GM12878 (cell line): ENCODE data around the gene DNAH5. TPM values are rescaled to one million over a fixed set of nuclear protein-coding genes. Genes with fewer than 3 reads are reported as not detected.

Source experiments
- ATAC-seq: fragments of 200-7000 bp; cut with Tn5 transposase; 3 replicates; pipeline ENCODE4 v1.9.1; 2020; ENCODE audit warnings: mild to moderate bottlenecking, moderate library complexity
- BruUV-seq: library from RNA; stranded (reverse); fragments of 400-500 nt; replicated peaks from 2 replicates; lab custom pipeline; 2021; lab: Mats Ljungman, UMichigan
- CTCF ChIA-PET: fragments of 300-600 bp; sonication (Branson Sonifier 250); formaldehyde crosslinking; extraction: SDS; loops from one replicate; lab custom pipeline; 2021; ENCODE audit warnings: inconsistent platforms; lab: Yijun Ruan, JAX
- POLR2A ChIA-PET: fragments of 350-600 bp; formaldehyde crosslinking; extraction: SDS; loops from one replicate; lab custom pipeline; 2021; ENCODE audit warnings: inconsistent platforms; lab: Charles Lee
- RAD21 ChIA-PET: fragments of 300-600 bp; sonication (Branson Sonifier 250); formaldehyde crosslinking; loops from one replicate; lab custom pipeline; 2023; ENCODE audit warnings: antibody characterized with exemption; ENCODE audit not compliant: unreplicated experiment; lab: Charles Lee
- SMC1A ChIA-PET: fragments of 300-600 bp; sonication (Branson Sonifier 250); formaldehyde crosslinking; loops from one replicate; lab custom pipeline; 2023; ENCODE audit not compliant: unreplicated experiment, uncharacterized antibody; lab: Charles Lee
- DNase-seq: peaks from one replicate; pipeline ENCODE4 v3.0.0-alpha.2; 2011; ENCODE audit warnings: low read depth, low spot score
- FAIRE-seq: peaks from 3 replicates; lab custom pipeline; 2011; peaks lifted over from hg19 to GRCh38; lab: Jason Lieb, UNC
- H2AFZ ChIP-seq: 2 replicates; pipeline ENCODE4 v1.6.0; 2011; ENCODE audit warnings: low read depth, low read length, control low read depth; ENCODE audit not compliant: control insufficient read depth
- H3K27ac ChIP-seq: 2 replicates; pipeline ENCODE4 v1.5.1; 2011; ENCODE audit warnings: control low read depth; ENCODE audit not compliant: control insufficient read depth, insufficient read depth
- H3K27me3 ChIP-seq, 2 experiments: replicated peaks in 1 of 2; 2 replicates each; pipeline versions ENCODE4 v1.6.0 to v1.6.1; 2011; ENCODE audit warnings: low read length in 1 of 2; ENCODE audit not compliant: control insufficient read depth in 2 of 2, insufficient read depth in 2 of 2
- H3K36me3 ChIP-seq, 2 experiments: 2 replicates each; pipeline ENCODE4 v1.5.1; 2011; ENCODE audit warnings: low read length in 1 of 2; ENCODE audit not compliant: control insufficient read depth in 2 of 2, insufficient read depth in 2 of 2
- H3K4me1 ChIP-seq: 2 replicates; pipeline ENCODE4 v1.6.1; 2011; ENCODE audit warnings: mild to moderate bottlenecking, low read length, moderate library complexity, mixed read lengths; ENCODE audit not compliant: control insufficient read depth, insufficient read depth
- H3K4me2 ChIP-seq: 2 replicates; pipeline ENCODE4 v1.6.0; 2011; ENCODE audit warnings: control low read depth; ENCODE audit not compliant: control insufficient read depth, insufficient read depth
- H3K4me3 ChIP-seq: fragments of 200-600 bp; sonication (generic); 2 replicates; pipeline ENCODE4 v1.5.1; 2016
- H3K79me2 ChIP-seq: 2 replicates; pipeline ENCODE4 v1.6.0; 2011; ENCODE audit warnings: low read length; ENCODE audit not compliant: control insufficient read depth, insufficient read depth
- H3K9ac ChIP-seq: 2 replicates; pipeline ENCODE4 v1.8.0; 2011; ENCODE audit warnings: low read length, control low read depth, mixed read lengths; ENCODE audit not compliant: control insufficient read depth, insufficient read depth
- H3K9me3 ChIP-seq: replicated peaks from 3 replicates; pipeline ENCODE4 v1.5.1; 2011; ENCODE audit warnings: mild to moderate bottlenecking, low read length; ENCODE audit not compliant: control insufficient read depth, insufficient read depth
- H4K20me1 ChIP-seq: 2 replicates; pipeline ENCODE4 v1.6.0; 2011; ENCODE audit not compliant: control insufficient read depth, insufficient read depth
- HDAC2 ChIP-seq: fragments of 200-600 bp; sonication (generic); IDR thresholded peaks from 2 replicates; pipeline ENCODE4 v1.6.1; 2017
- HDAC6 ChIP-seq: fragments of 200-600 bp; sonication (generic); IDR thresholded peaks from one replicate; pipeline ENCODE4 v1.8.0; 2017; ENCODE audit warnings: antibody characterized with exemption; ENCODE audit not compliant: unreplicated experiment
- KAT2A ChIP-seq: conservative IDR thresholded peaks from 2 replicates; pipeline ENCODE4 v1.6.1; 2011; ENCODE audit warnings: low read depth, low read length; ENCODE audit not compliant: control insufficient read depth
- NKRF ChIP-seq: fragments of 450-650 bp; conservative IDR thresholded peaks from 2 replicates; pipeline ENCODE4 v1.6.1; 2017; ENCODE audit warnings: mild to moderate bottlenecking, moderate library complexity
- PML ChIP-seq: IDR thresholded peaks from 2 replicates; pipeline ENCODE4 v1.6.1; 2012; ENCODE audit warnings: low read length, inconsistent platforms
- RAD21 ChIP-seq: IDR thresholded peaks from 2 replicates; pipeline ENCODE4 v1.6.1; 2011; ENCODE audit warnings: mild to moderate bottlenecking, low read depth, low read length, moderate library complexity; ENCODE audit not compliant: insufficient read depth
- RCOR1 ChIP-seq: conservative IDR thresholded peaks from 2 replicates; pipeline ENCODE4 v1.6.1; 2012; ENCODE audit warnings: low read depth, low read length, improper control_type of control experiment
- YBX1 ChIP-seq: fragments of 450-650 bp; IDR thresholded peaks from 2 replicates; pipeline ENCODE4 v1.6.1; 2016; ENCODE audit warnings: antibody characterized with exemption
- ZBTB40 ChIP-seq: fragments of 450-650 bp; IDR thresholded peaks from 2 replicates; pipeline ENCODE4 v1.6.1; 2016; ENCODE audit warnings: mild to moderate bottlenecking, moderate library complexity, borderline replicate concordance
- ZNF384 ChIP-seq: IDR thresholded peaks from 2 replicates; pipeline ENCODE4 v1.6.1; 2012; ENCODE audit warnings: low read depth, mild to moderate bottlenecking, low read length, improper control_type of control experiment, borderline replicate concordance
- WGBS: methylation state at CpG from one replicate; pipeline ENCODE4 v1.1.6; 2016; ENCODE audit warnings: low lambda C conversion rate; ENCODE audit not compliant: insufficient replicate concordance, insufficient coverage; ENCODE audit errors: missing lambda C conversion rate; 5-methylcytosine and 5-hydroxymethylcytosine counted together
- in situ Hi-C: fragments of 300-500 bp; cut with MboI; formaldehyde crosslinking; loops from 9 replicates; pipeline ENCODE4 v1.14.3; 2018; ENCODE audit warnings: mixed read lengths
- intact Hi-C: fragments of 100-400 bp; cut with micrococcal nuclease; formaldehyde crosslinking; loops from one replicate; pipeline ENCODE4 v1.14.2; 2022; ENCODE audit not compliant: unreplicated experiment
- polyA plus RNA-seq, 11 experiments: library from polyadenylated mRNA; depleted of rRNA in 4 of 11; unstranded in 6 of 11; stranded (reverse) in 5 of 11; fragments of >200 nt; fragmentation: Nextera tagmentation in 4 of 11; fragmentation: Illumina TruSeq in 1 of 11; extraction: Ambion mirVana in 4 of 11; extraction: Trizol in 1 of 11; gene quantifications; 1 replicate in 1 of 11; 2 replicates in 10 of 11; pipeline versions ENCODE4 v1.2.1 to v1.2.3, GENCODE V29; 2011 to 2016; ENCODE audit warnings: inconsistent platforms in 2 of 11, missing spikeins in 2 of 11, low read depth in 1 of 11
- total RNA-seq, 4 experiments: library from RNA; depleted of rRNA in 3 of 4; stranded (reverse); fragments of >200 nt in 3 of 4; fragmentation: Illumina TruSeq in 1 of 4; extraction: Trizol in 1 of 4; gene quantifications; 2 replicates each; pipeline versions ENCODE4 v1.2.1 to v1.2.3, GENCODE V29; 2013 to 2021
- TF ChIP-seq, protein P1 (sequence below): IDR thresholded peaks from 2 replicates; pipeline ENCODE4 v1.6.1; 2011; ENCODE audit warnings: borderline replicate concordance, low read depth, mild to moderate bottlenecking, moderate library complexity, low read length; ENCODE audit not compliant: insufficient read depth, poor library complexity, severe bottlenecking
- TF ChIP-seq, protein P2 (sequence below): fragments of 450-650 bp; IDR thresholded peaks from 2 replicates; pipeline ENCODE4 v1.6.1; 2017; ENCODE audit warnings: borderline replicate concordance
- TF ChIP-seq, protein P3 (sequence below): IDR thresholded peaks from 2 replicates; pipeline ENCODE4 v1.6.1; 2012; ENCODE audit warnings: low read depth, low read length, improper control_type of control experiment

The DNAH5 gene
- total and polyA plus RNA-seq, 10 of the 15 experiments (the other 5 are each of a cell fraction or from before 2014, with no cell fraction given): under 0.01 to 0.30 (median 0.07) TPM; not detected in 7

GRCh38 chr5:13643196-13643595 is 301.3 kb downstream of the DNAH5 start:
- Histone ChIP-seq H2AFZ (no peak overlapping the region), H3K4me2 (no peak overlapping the region), H3K36me3 (no peaks in the 10 kb centered on the region), H4K20me1 (no peaks in the 10 kb centered on the region), H3K9ac (no peak overlapping the region), H3K4me3 (no peak overlapping the region), H3K79me2 (no peaks in the 10 kb centered on the region), H3K27ac (no peak overlapping the region), H3K27me3 (no peaks in the 10 kb centered on the region), H3K4me1 (no peaks in the 10 kb centered on the region), H3K9me3 (no peaks in the 10 kb centered on the region)
- ChIA-PET SMC1A (interaction anchor here (0.9 kb wide), 1 partner anchor 10 kb away, joined by 4 read pairs; no protein-coding TSS in a partner anchor), RAD21 (no interaction called here), POLR2A (no interaction called here), CTCF (no interaction called here)
- ATAC-seq: no peak
- BruUV-seq: no TSS peak
- in situ Hi-C loops (no loop called here), intact Hi-C loops (no loop called here)
- 13% methylated on average over 2 of the region's 2 CpGs for WGBS
- FAIRE-seq: no peak
- DNase-seq: no peak
- TF ChIP-seq PML (no peak), ZBTB40 (no peak), HDAC2 (no peak), NKRF (no peak), KAT2A (no peak), RCOR1 (no peak), YBX1 (no peak), HDAC6 (no peak), RAD21 (no peak), ZNF384 (no peak)
- TF ChIP-seq, protein P1, sequence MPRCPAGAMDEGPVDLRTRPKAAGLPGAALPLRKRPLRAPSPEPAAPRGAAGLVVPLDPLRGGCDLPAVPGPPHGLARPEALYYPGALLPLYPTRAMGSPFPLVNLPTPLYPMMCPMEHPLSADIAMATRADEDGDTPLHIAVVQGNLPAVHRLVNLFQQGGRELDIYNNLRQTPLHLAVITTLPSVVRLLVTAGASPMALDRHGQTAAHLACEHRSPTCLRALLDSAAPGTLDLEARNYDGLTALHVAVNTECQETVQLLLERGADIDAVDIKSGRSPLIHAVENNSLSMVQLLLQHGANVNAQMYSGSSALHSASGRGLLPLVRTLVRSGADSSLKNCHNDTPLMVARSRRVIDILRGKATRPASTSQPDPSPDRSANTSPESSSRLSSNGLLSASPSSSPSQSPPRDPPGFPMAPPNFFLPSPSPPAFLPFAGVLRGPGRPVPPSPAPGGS: no peak
- TF ChIP-seq, protein P2, sequence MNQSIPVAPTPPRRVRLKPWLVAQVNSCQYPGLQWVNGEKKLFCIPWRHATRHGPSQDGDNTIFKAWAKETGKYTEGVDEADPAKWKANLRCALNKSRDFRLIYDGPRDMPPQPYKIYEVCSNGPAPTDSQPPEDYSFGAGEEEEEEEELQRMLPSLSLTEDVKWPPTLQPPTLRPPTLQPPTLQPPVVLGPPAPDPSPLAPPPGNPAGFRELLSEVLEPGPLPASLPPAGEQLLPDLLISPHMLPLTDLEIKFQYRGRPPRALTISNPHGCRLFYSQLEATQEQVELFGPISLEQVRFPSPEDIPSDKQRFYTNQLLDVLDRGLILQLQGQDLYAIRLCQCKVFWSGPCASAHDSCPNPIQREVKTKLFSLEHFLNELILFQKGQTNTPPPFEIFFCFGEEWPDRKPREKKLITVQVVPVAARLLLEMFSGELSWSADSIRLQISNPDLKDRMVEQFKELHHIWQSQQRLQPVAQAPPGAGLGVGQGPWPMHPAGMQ: no peak
- TF ChIP-seq, protein P3, sequence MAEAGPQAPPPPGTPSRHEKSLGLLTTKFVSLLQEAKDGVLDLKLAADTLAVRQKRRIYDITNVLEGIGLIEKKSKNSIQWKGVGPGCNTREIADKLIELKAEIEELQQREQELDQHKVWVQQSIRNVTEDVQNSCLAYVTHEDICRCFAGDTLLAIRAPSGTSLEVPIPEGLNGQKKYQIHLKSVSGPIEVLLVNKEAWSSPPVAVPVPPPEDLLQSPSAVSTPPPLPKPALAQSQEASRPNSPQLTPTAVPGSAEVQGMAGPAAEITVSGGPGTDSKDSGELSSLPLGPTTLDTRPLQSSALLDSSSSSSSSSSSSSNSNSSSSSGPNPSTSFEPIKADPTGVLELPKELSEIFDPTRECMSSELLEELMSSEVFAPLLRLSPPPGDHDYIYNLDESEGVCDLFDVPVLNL: no peak
